ENCODE results near the gene SYDE2. TPM values are rescaled to one million over a fixed set of nuclear protein-coding genes. Genes with fewer than 3 reads are reported as not detected.

The SYDE2 gene
- total RNA-seq, 6 donors from 2014 or later = 14.3 to 38.5 (median 23.2) TPM

DNA sequence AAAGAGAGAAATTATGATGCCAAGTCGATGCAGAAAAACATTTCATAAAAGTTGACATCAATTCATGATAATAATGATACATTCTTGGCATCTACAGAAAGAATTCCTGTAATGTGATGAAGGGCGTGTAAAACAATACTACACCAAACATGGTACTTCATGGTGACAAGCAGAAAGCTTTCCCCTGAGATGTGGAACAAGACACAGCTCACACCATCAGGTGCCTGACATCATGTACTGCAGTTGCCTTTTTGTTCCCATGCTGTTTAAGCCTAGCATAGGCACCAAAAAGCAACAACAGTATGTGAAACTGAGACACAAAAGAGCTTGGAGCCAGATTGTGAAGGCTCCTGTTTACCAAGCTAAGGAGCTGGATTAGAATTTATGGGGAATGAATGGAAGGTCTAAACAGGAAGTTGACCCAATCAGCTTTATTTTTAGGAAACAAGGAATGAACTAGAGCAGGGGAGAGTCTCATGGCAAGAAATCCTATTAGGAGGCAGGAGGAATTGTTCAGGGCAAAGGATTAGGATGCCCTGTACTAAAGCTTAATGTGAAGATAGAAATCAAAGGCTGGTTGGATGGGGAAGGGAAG, 67.2 kb downstream of the SYDE2 start:
- Histone ChIP-seq H3K27ac (peak overlapping the region in 3 of 4 donors; percentile 39 to 71 (median 70)), H3K36me3 (no peaks in the 10 kb centered on the region), H3K4me1 (peaks cover 11 to 42% (median 19%) of the 10 kb centered on the region in 4 donors), H3K4me3 (no peak overlapping the region), H3K27me3 (no peaks in the 10 kb centered on the region), H3K9me3 (no peaks in the 10 kb centered on the region)
- DNase-seq = no peak
- TF ChIP-seq, protein P1, sequence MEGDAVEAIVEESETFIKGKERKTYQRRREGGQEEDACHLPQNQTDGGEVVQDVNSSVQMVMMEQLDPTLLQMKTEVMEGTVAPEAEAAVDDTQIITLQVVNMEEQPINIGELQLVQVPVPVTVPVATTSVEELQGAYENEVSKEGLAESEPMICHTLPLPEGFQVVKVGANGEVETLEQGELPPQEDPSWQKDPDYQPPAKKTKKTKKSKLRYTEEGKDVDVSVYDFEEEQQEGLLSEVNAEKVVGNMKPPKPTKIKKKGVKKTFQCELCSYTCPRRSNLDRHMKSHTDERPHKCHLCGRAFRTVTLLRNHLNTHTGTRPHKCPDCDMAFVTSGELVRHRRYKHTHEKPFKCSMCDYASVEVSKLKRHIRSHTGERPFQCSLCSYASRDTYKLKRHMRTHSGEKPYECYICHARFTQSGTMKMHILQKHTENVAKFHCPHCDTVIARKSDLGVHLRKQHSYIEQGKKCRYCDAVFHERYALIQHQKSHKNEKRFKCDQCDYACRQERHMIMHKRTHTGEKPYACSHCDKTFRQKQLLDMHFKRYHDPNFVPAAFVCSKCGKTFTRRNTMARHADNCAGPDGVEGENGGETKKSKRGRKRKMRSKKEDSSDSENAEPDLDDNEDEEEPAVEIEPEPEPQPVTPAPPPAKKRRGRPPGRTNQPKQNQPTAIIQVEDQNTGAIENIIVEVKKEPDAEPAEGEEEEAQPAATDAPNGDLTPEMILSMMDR (IDR thresholded peaks at IDR 0.05) = no peak
- no peak for TF ChIP-seq EP300 (IDR thresholded peaks at IDR 0.05)
- TF ChIP-seq POLR2A (IDR thresholded peaks at IDR 0.05) = no peak
- no peak for TF ChIP-seq POLR2AphosphoS5 (IDR thresholded peaks at IDR 0.05)
- ATAC-seq (ENCODE audit: low FRiP score in 2 of 2) = no peak
- WGBS, 2 donors = 32 to 48% methylated on average over 2 of the region's 2 CpGs

- H3K4me1 ChIP-seq = peaks cover 11 to 33% (median 19%) of the 10 kb centered on the region in 4 donors
- no peaks in the 10 kb centered on the region for H3K27me3 ChIP-seq
- DNase-seq = no peak
- H3K9me3 ChIP-seq = no peaks in the 10 kb centered on the region
- ATAC-seq (ENCODE audit: low FRiP score in 2 of 2) = no peak
- H3K36me3 ChIP-seq = no peaks in the 10 kb centered on the region
- TF ChIP-seq EP300 (IDR thresholded peaks at IDR 0.05) (no peak), POLR2A (IDR thresholded peaks at IDR 0.05) (no peak), POLR2AphosphoS5 (IDR thresholded peaks at IDR 0.05) (no peak)
- TF ChIP-seq, protein P1 (IDR thresholded peaks at IDR 0.05) = no peak
- H3K4me3 ChIP-seq = no peak overlapping the region
- H3K27ac ChIP-seq = no peak overlapping the region
- WGBS, 2 donors = 66 to 77% methylated on average over 4 of the region's 4 CpGs
These were observed 68.6 kb downstream of the SYDE2 start for GRCh38 chr1:85132078-85132720.

DNA sequence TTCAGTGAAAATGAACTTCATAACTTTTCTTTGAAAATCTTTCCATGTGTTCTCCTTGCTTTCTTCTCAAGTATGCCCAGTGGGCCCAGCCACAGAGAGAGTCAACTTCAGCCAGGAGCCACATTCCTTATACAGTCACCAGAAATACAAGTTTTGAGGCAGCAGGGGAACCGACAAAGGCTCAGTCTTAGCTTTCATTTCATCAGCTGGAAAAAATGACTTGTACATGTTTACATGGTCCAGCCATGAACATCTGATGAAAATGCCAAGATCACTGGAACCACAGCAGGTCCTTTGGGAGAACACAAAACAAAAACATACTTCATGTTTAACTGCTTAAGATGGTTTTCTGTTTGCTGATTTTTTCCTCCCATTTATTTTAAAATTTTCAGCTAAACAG, 72.5 kb downstream of the SYDE2 start:
- Histone ChIP-seq H3K4me3 (no peak overlapping the region), H3K36me3 (no peaks in the 10 kb centered on the region), H3K4me1 (peaks cover 0 to 8% (median 3%) of the 10 kb centered on the region in 4 donors), H3K27ac (no peak overlapping the region), H3K27me3 (no peaks in the 10 kb centered on the region), H3K9me3 (no peaks in the 10 kb centered on the region)
- WGBS, 2 donors = 43 to 58% methylated on average over 1 of the region's 1 CpG
- DNase-seq = no peak
- no peak for ATAC-seq (ENCODE audit: low FRiP score in 2 of 2)
- TF ChIP-seq POLR2A (IDR thresholded peaks at IDR 0.05) = no peak
- TF ChIP-seq POLR2AphosphoS5 (IDR thresholded peaks at IDR 0.05) = no peak
- TF ChIP-seq, protein P1 (IDR thresholded peaks at IDR 0.05) = no peak

GRCh38 chr1:85125891-85126290, 74.9 kb downstream of the SYDE2 start:
- no peak for DNase-seq
- 48 to 66% methylated on average over 1 of the region's 1 CpG for WGBS, 2 donors
- H3K27ac ChIP-seq = peak overlapping the region in 1 of 4 donors; percentile 15
- H3K9me3 ChIP-seq = no peaks in the 10 kb centered on the region
- no peak overlapping the region for H3K4me3 ChIP-seq
- no peak for ATAC-seq (ENCODE audit: low FRiP score in 2 of 2)
- TF ChIP-seq, protein P1 (IDR thresholded peaks at IDR 0.05) = no peak
- TF ChIP-seq POLR2AphosphoS5 (IDR thresholded peaks at IDR 0.05) (no peak), POLR2A (IDR thresholded peaks at IDR 0.05) (no peak), EP300 (IDR thresholded peaks at IDR 0.05) (no peak)
- H3K36me3 ChIP-seq = no peaks in the 10 kb centered on the region
- H3K27me3 ChIP-seq = no peaks in the 10 kb centered on the region
- H3K4me1 ChIP-seq = peaks cover 0 to 3% (median 0%) of the 10 kb centered on the region in 4 donors

All from upper lobe of left lung (tissue), 6 donors.